ENCODE results near the gene GPRIN1. TPM values are rescaled to one million over a fixed set of nuclear protein-coding genes. Genes with fewer than 3 reads are reported as not detected.
A peak's percentile ranks its signal among the peaks of the same experiment; 100 is the strongest.

Gene GPRIN1
- total and polyA plus RNA-seq, 2 of the 4 experiments (the other 2 are of a cell fraction): 3.0 to 4.7 TPM

DNA sequence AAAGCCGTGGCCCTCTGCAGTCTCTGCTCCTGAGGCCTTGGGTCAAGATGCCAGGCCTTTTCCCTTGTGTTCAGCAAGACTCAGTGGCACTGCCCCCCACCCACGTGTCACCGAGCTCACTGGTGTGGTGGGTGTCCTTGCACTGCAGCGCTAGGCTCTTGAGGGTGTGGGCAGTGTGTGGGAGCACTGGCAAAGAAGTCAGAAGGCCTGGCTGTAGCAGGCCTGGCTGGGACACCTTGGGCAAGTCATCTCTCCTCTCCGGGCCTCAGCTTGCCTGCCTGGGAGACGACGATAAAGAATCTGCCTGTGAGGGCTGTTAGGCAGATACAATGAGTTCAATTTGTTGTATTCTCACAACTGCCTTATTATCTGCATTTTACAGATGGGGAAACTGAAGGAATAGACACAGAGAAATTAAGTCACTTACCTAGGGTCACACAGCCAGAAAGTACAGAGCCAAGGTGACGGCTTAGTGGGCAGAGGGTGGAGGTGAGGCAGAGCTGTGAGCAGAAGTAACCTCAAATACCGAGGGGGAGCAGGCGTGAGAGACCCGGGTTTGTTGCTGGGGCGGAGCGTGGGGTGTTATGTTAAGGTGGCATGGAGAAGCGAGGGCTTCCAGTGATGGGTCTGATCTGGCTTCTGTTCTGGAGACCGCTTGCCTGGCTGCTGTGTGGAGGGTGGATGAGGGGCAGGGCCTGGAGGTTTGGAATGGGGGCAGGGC, 38.7 kb upstream of the GPRIN1 start:
- H3K18ac ChIP-seq (ENCODE audit: low read depth, low read length): no peak overlapping the region
- intact Hi-C loops (cut with micrococcal nuclease) (loop anchor here (10.0 kb wide), 1 partner anchor 234 kb away; the partner anchor contains the start of gene CLTB), dilution Hi-C loops (cut with HindIII; ENCODE audit: low sequenced_read_pairs, unreplicated experiment) (no loop called here), in situ Hi-C loops (cut with MboI; ENCODE audit: low sequenced_read_pairs) (no loop called here)
- no TSS peak for BruUV-seq (replicated peaks)
- peak overlapping the region; percentile 76 for H3K4me3 ChIP-seq (ENCODE audit: insufficient read depth, low read depth, low read length)
- H3K27me3 ChIP-seq (ENCODE audit: control insufficient read depth, insufficient read depth, low read length): no peaks in the 10 kb centered on the region; the same call in 1 of the 2 replicates
- peaks cover 12% of the 10 kb centered on the region; the same call in 1 of the 2 replicates for H3K4me1 ChIP-seq (ENCODE audit: control insufficient read depth, insufficient read depth, low read length)
- DNase-seq (no peak), ATAC-seq (ENCODE audit: low read depth) (no peak)
- peaks cover 34% of the 10 kb centered on the region for H4K20me1 ChIP-seq (ENCODE audit: insufficient read depth, low read length)
- no peak overlapping the region for H2BK5ac ChIP-seq (ENCODE audit: low read depth, low read length, poor library complexity, severe bottlenecking)
- H2BK20ac ChIP-seq (ENCODE audit: low read depth, low read length): no peak overlapping the region
- WGBS, 2 experiments (ENCODE audit: extremely low coverage in 2 of 2, insufficient read length in 1 of 2): 83% methylated on average over 8 of the region's 15 CpGs; no CpG with 5 or more reads in 1 of the 2 experiments
- no peak overlapping the region for H4K5ac ChIP-seq (ENCODE audit: low read depth, low read length)
- H3K36me3 ChIP-seq (ENCODE audit: control insufficient read depth, insufficient read depth, low read length): peaks cover 7% of the 10 kb centered on the region; the same call in 1 of the 2 replicates
- peaks cover 13% of the 10 kb centered on the region; the same call in 1 of the 2 replicates for H3K9me1 ChIP-seq (ENCODE audit: insufficient read depth, low read length)
- peak overlapping the region; percentile 96 for H2AK9ac ChIP-seq (replicated peaks; ENCODE audit: low read depth, low read length, poor library complexity)
- H2AFZ ChIP-seq (replicated peaks; ENCODE audit: low read length, poor library complexity): peak overlapping the region; percentile 93
- H3K79me1 ChIP-seq (ENCODE audit: low read depth in 1 of 2, low read length in 2 of 2): peaks cover 4 to 38% of the 10 kb centered on the region in 2 experiments
- 0 out of 2 replicates have a peak overlapping the region, but pooled peaks have one; percentile 45 for H4K91ac ChIP-seq (ENCODE audit: insufficient read depth, low read depth, low read length)
- H2BK120ac ChIP-seq (ENCODE audit: low read depth, low read length): no peak overlapping the region
- CTCF ChIA-PET: interaction anchor here (2.0 kb wide), 1 partner anchor 12 kb away, joined by 13 read pairs; no protein-coding TSS in a partner anchor
- H3K4me2 ChIP-seq (ENCODE audit: low read depth, low read length): peak overlapping the region; percentile 95
- peak overlapping the region in 1 of 2 experiments; percentile 92; a peak in 1 of 4 replicates for H4K8ac ChIP-seq (ENCODE audit: low read depth in 2 of 2, low read length in 2 of 2)
- H2BK15ac ChIP-seq (ENCODE audit: low read depth, low read length): no peak overlapping the region
- 0 out of 2 replicates have a peak overlapping the region, but pooled peaks have one; percentile 41 for H3K23ac ChIP-seq (ENCODE audit: low read depth, low read length)
- no peak overlapping the region for H3K14ac ChIP-seq (replicated peaks; ENCODE audit: low read depth, low read length)
- peak overlapping the region; percentile 85 for H3K9ac ChIP-seq (ENCODE audit: low read depth, low read length)
- no peak for TF ChIP-seq RCOR1 (IDR thresholded peaks at IDR 0.05; ENCODE audit: insufficient replicate concordance, low read length)
- no peak for TF ChIP-seq CEBPB (IDR thresholded peaks at IDR 0.05; ENCODE audit: low read depth, low read length)
- TF ChIP-seq FOS (IDR thresholded peaks at IDR 0.05; ENCODE audit: low read depth, low read length): no peak
- TF ChIP-seq, protein P1, sequence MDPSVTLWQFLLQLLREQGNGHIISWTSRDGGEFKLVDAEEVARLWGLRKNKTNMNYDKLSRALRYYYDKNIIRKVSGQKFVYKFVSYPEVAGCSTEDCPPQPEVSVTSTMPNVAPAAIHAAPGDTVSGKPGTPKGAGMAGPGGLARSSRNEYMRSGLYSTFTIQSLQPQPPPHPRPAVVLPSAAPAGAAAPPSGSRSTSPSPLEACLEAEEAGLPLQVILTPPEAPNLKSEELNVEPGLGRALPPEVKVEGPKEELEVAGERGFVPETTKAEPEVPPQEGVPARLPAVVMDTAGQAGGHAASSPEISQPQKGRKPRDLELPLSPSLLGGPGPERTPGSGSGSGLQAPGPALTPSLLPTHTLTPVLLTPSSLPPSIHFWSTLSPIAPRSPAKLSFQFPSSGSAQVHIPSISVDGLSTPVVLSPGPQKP (IDR thresholded peaks at IDR 0.05; ENCODE audit: borderline replicate concordance, low read depth, low read length): no peak
- TF ChIP-seq CHD1 (IDR thresholded peaks at IDR 0.05; ENCODE audit: low read depth, low read length): no peak
- no peak for TF ChIP-seq NFE2L2 (IDR thresholded peaks at IDR 0.05; ENCODE audit: low read depth, low read length)
- TF ChIP-seq RFX5 (IDR thresholded peaks at IDR 0.05; ENCODE audit: low read depth, low read length): no peak
- TF ChIP-seq RAD21 (IDR thresholded peaks at IDR 0.05; ENCODE audit: low read length): no peak
- TF ChIP-seq MAFK (IDR thresholded peaks at IDR 0.05; ENCODE audit: low read depth, low read length): no peak
- TF ChIP-seq, protein P2, sequence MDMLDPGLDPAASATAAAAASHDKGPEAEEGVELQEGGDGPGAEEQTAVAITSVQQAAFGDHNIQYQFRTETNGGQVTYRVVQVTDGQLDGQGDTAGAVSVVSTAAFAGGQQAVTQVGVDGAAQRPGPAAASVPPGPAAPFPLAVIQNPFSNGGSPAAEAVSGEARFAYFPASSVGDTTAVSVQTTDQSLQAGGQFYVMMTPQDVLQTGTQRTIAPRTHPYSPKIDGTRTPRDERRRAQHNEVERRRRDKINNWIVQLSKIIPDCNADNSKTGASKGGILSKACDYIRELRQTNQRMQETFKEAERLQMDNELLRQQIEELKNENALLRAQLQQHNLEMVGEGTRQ (IDR thresholded peaks at IDR 0.05; ENCODE audit: low read depth, low read length): no peak
- TF ChIP-seq BHLHE40 (IDR thresholded peaks at IDR 0.05; ENCODE audit: low read depth, low read length): no peak
- H2AK5ac ChIP-seq (ENCODE audit: low read depth, low read length): peak overlapping the region; percentile 87
- peak overlapping the region; percentile 64; the same call in 1 of the 2 replicates for H3K4ac ChIP-seq (ENCODE audit: low read depth, low read length)
- POLR2A ChIA-PET (ENCODE audit: unreplicated experiment): no interaction called here
- H3K9me3 ChIP-seq (ENCODE audit: control insufficient read depth, insufficient read depth, low read length): no peaks in the 10 kb centered on the region
- H3K27ac ChIP-seq (ENCODE audit: insufficient read depth, low read length): no peak overlapping the region; the same call in 1 of the 2 replicates
- no peak overlapping the region for H3K56ac ChIP-seq (ENCODE audit: extremely low read depth, insufficient read depth, low read length)

Data from IMR-90 (cell line).